CD14-positive monocyte (primary cell): ENCODE measurements around the gene PRSS23. TPM values are rescaled to one million over a fixed set of nuclear protein-coding genes. Genes with fewer than 3 reads are reported as not detected.

Source experiments
- DNase-seq, 3 donors: peaks; one replicate each; pipeline ENCODE4 v3.0.0-alpha.2; 2011 to 2022
- H2AFZ ChIP-seq: 2 replicates; pipeline ENCODE4 v1.6.0; 2012; ENCODE audit warnings: mild to moderate bottlenecking, low read depth, low read length, inconsistent platforms; ENCODE audit not compliant: insufficient read depth, poor library complexity, severe bottlenecking
- H3K27ac ChIP-seq, 2 donors: 1 replicate in 1 of 2; 2 replicates in 1 of 2; pipeline ENCODE4 v1.5.1; 2012 to 2013; ENCODE audit warnings: low read length in 2 of 2, control low read depth in 1 of 2, inconsistent platforms in 1 of 2, low read depth in 1 of 2, mild to moderate bottlenecking in 1 of 2
- H3K27me3 ChIP-seq, 2 donors: one replicate each; pipeline versions ENCODE4 v1.6.0 to v1.6.1; 2011 to 2013; ENCODE audit warnings: low read length in 2 of 2; ENCODE audit not compliant: control insufficient read depth in 2 of 2, insufficient read depth in 2 of 2
- H3K36me3 ChIP-seq, 2 donors: replicated peaks in 1 of 2; 1 replicate in 1 of 2; 2 replicates in 1 of 2; pipeline versions ENCODE4 v1.5.1 to v1.6.1; 2012 to 2013; ENCODE audit warnings: low read length in 2 of 2, control low read depth in 1 of 2, inconsistent platforms in 1 of 2, mild to moderate bottlenecking in 1 of 2; ENCODE audit not compliant: insufficient read depth in 2 of 2, control insufficient read depth in 1 of 2
- H3K4me1 ChIP-seq, 2 donors: 1 replicate in 1 of 2; 2 replicates in 1 of 2; pipeline versions ENCODE4 v1.5.1 to v1.6.1; 2012 to 2013; ENCODE audit warnings: low read length in 2 of 2, control low read depth in 1 of 2, inconsistent platforms in 1 of 2, mild to moderate bottlenecking in 1 of 2, moderate library complexity in 1 of 2; ENCODE audit not compliant: insufficient read depth in 2 of 2, control insufficient read depth in 1 of 2
- H3K4me2 ChIP-seq: replicated peaks from 2 replicates; pipeline ENCODE3; 2012; ENCODE audit warnings: low read length, moderate library complexity, mild to moderate bottlenecking; ENCODE audit not compliant: poor library complexity, severe bottlenecking; ENCODE audit errors: extremely low read depth
- H3K4me3 ChIP-seq, 3 experiments: fragments of 200-600 bp in 1 of 3; sonication (generic) in 1 of 3; replicated peaks in 1 of 3; 1 replicate in 2 of 3; 2 replicates in 1 of 3; pipeline ENCODE4 v1.5.1; 2011 to 2013; ENCODE audit warnings: low read length in 3 of 3, mild to moderate bottlenecking in 3 of 3, control low read depth in 2 of 3, low read depth in 2 of 3, inconsistent platforms in 1 of 3, moderate library complexity in 1 of 3
- H3K79me2 ChIP-seq: 2 replicates; pipeline ENCODE4 v1.6.0; 2012; ENCODE audit warnings: mild to moderate bottlenecking, control low read depth, inconsistent platforms, low read length, moderate library complexity; ENCODE audit not compliant: insufficient read depth
- H3K9ac ChIP-seq: 2 replicates; pipeline ENCODE4 v1.6.0; 2017; ENCODE audit warnings: low read length, mild to moderate bottlenecking; ENCODE audit not compliant: insufficient read depth, poor library complexity, severe bottlenecking
- H3K9me3 ChIP-seq, 2 donors: replicated peaks in 1 of 2; 1 replicate in 1 of 2; 2 replicates in 1 of 2; pipeline versions ENCODE4 v1.5.1 to v1.6.1; 2012 to 2013; ENCODE audit warnings: low read length in 2 of 2, control low read depth in 1 of 2; ENCODE audit not compliant: control insufficient read depth in 1 of 2, insufficient read depth in 1 of 2
- H4K20me1 ChIP-seq: 2 replicates; pipeline ENCODE4 v1.6.0; 2012; ENCODE audit warnings: mild to moderate bottlenecking, low read length, control low read depth, moderate library complexity; ENCODE audit not compliant: insufficient read depth
- H3K27ac Mint-ChIP-seq, 7 donors: one replicate each; pipeline ENCODE4 v1.8.0; 2020; ENCODE audit warnings: mild to moderate bottlenecking in 7 of 7, mixed read lengths in 7 of 7, moderate library complexity in 6 of 7, inconsistent platforms in 2 of 7
- H3K27me3 Mint-ChIP-seq, 3 donors: one replicate each; pipeline ENCODE4 v1.8.0; 2021 to 2022; ENCODE audit warnings: low read depth in 3 of 3, mild to moderate bottlenecking in 3 of 3, mixed read lengths in 3 of 3, moderate library complexity in 3 of 3, inconsistent platforms in 1 of 3
- H3K36me3 Mint-ChIP-seq, 2 donors: one replicate each; pipeline ENCODE4 v1.8.0; 2020; ENCODE audit warnings: mixed read lengths in 2 of 2, inconsistent platforms in 1 of 2, mild to moderate bottlenecking in 1 of 2
- H3K4me1 Mint-ChIP-seq: one replicate; pipeline ENCODE4 v1.8.0; 2020; ENCODE audit warnings: mild to moderate bottlenecking, mixed read lengths
- H3K4me3 Mint-ChIP-seq, 2 donors: one replicate each; pipeline ENCODE4 v1.8.0; 2020; ENCODE audit warnings: mild to moderate bottlenecking in 2 of 2, mixed read lengths in 2 of 2, moderate library complexity in 1 of 2
- H3K9me3 Mint-ChIP-seq, 7 donors: one replicate each; pipeline ENCODE4 v1.8.0; 2020 to 2022; ENCODE audit warnings: mixed read lengths in 7 of 7, mild to moderate bottlenecking in 6 of 7, moderate library complexity in 6 of 7, inconsistent platforms in 2 of 7
- CTCF ChIP-seq: fragments of 200-600 bp; IDR thresholded peaks from one replicate; pipeline ENCODE4 v1.8.0; 2022; ENCODE audit warnings: antibody characterized with exemption, mild to moderate bottlenecking
- WGBS: methylation state at CpG from one replicate; pipeline ENCODE4 v1.1.5; 2013; ENCODE audit warnings: missing lambda C conversion rate; ENCODE audit not compliant: insufficient coverage; 5-methylcytosine and 5-hydroxymethylcytosine counted together
- intact Hi-C, 2 donors: fragments of 100-400 bp; cut with micrococcal nuclease; formaldehyde crosslinking; loops; one replicate each; pipeline versions ENCODE4 v1.15.0 to v1.15.1; 2023
- polyA minus RNA-seq: library from RNA; depleted of rRNA, polyadenylated mRNA; stranded (reverse); fragments of >200 nt; gene quantifications from 2 replicates; pipeline ENCODE4 v1.2.3, GENCODE V29; 2012
- polyA plus RNA-seq, 3 donors: library from polyadenylated mRNA; depleted of rRNA in 1 of 3; unstranded in 2 of 3; stranded (reverse) in 1 of 3; fragments of 300-500 nt in 2 of 3; fragments of >200 nt in 1 of 3; fragmentation: Illumina TruSeq in 2 of 3; gene quantifications; 1 replicate in 2 of 3; 2 replicates in 1 of 3; pipeline ENCODE4 v1.2.3, GENCODE V29; 2012 to 2021
- total RNA-seq, 12 experiments: library from RNA in 1 of 12; stranded (reverse) in 1 of 12; fragments of 120-200 nt in 1 of 12; gene quantifications; one replicate each; pipeline ENCODE4 v1.2.4 and lab custom pipeline; 2013 to 2026; ENCODE audit warnings: mixed read lengths in 6 of 12, inconsistent platforms in 1 of 12

PRSS23 gene
- 0.21 TPM for total RNA-seq (2013)
- polyA plus RNA-seq (under 1 TPM in 2 of 3 donors, not detected in 1; 0.08 to 0.19 TPM), polyA minus RNA-seq (not detected in 2 replicates), total RNA-seq (lab: John Stamatoyannopoulos, UW) (0 to 5.0 (median 0.23) reads per million in 11 experiments)

GRCh38 chr11:86800076-86800959 lies at the start of gene PRSS23:
PRSS23 (plus strand) TSS chr11:86800542; CDS start chr11:86807644, 7,102 bp downstream.
- no peak within 1 kb of the TSS for H3K9ac ChIP-seq
- no peaks in the 10 kb centered on the region for H3K79me2 ChIP-seq
- peaks cover 0 to 9% (median 3%) of the 10 kb centered on the region in 7 donors for H3K9me3 Mint-ChIP-seq
- H3K4me2 ChIP-seq = peak within 1 kb of the TSS; percentile 61
- intact Hi-C loops = loop anchor here in 1 of 2 donors (10.0 kb wide), 1 partner anchor 126 kb away; the partner anchor contains the start of gene ME3
- H3K36me3 Mint-ChIP-seq = no peaks in the 10 kb centered on the region
- no peak within 1 kb of the TSS for H3K27ac ChIP-seq
- H3K36me3 ChIP-seq = no peaks in the 10 kb centered on the region
- no peak for TF ChIP-seq CTCF
- H2AFZ ChIP-seq = peak within 1 kb of the TSS; percentile 46
- H3K27me3 Mint-ChIP-seq = peaks cover 38 to 54% (median 50%) of the 10 kb centered on the region in 3 donors
- H3K27me3 ChIP-seq = peaks cover 40 to 49% of the 10 kb centered on the region in 2 donors
- DNase-seq = no peak
- peaks cover 10% of the 10 kb centered on the region for H3K4me1 Mint-ChIP-seq
- peaks cover 0 to 13% of the 10 kb centered on the region in 2 donors for H3K9me3 ChIP-seq
- H4K20me1 ChIP-seq = no peaks in the 10 kb centered on the region
- WGBS = under 1% methylated on average over 83 of the region's 97 CpGs
- peak within 1 kb of the TSS in 1 of 3 experiments; percentile 53 for H3K4me3 ChIP-seq
- peak within 1 kb of the TSS; percentile 61 to 86 for H3K4me3 Mint-ChIP-seq
- H3K4me1 ChIP-seq = peaks cover 3 to 7% of the 10 kb centered on the region in 2 donors
- H3K27ac Mint-ChIP-seq = peak within 1 kb of the TSS in 1 of 7 donors; percentile 28

- no peaks in the 10 kb centered on the region for H3K79me2 ChIP-seq
- H3K36me3 Mint-ChIP-seq = no peaks in the 10 kb centered on the region
- H3K27ac Mint-ChIP-seq = no peak overlapping the region
- no peaks in the 10 kb centered on the region for H4K20me1 ChIP-seq
- no peak for TF ChIP-seq CTCF
- no peaks in the 10 kb centered on the region for H3K4me1 Mint-ChIP-seq
- H3K36me3 ChIP-seq = no peaks in the 10 kb centered on the region
- no peak for DNase-seq
- H3K4me3 Mint-ChIP-seq = no peak overlapping the region
- H2AFZ ChIP-seq = no peak overlapping the region
- 87% methylated on average over 2 of the region's 3 CpGs for WGBS
- H3K4me3 ChIP-seq = no peak overlapping the region
- H3K4me1 ChIP-seq = no peaks in the 10 kb centered on the region
- H3K27me3 ChIP-seq = no peaks in the 10 kb centered on the region
- no peak overlapping the region for H3K27ac ChIP-seq
- peaks cover 0 to 3% (median 0%) of the 10 kb centered on the region in 3 donors for H3K27me3 Mint-ChIP-seq
- intact Hi-C loops = no loop called here
- H3K9me3 Mint-ChIP-seq = peaks cover 0 to 3% (median 0%) of the 10 kb centered on the region in 7 donors
- no peak overlapping the region for H3K9ac ChIP-seq
- H3K9me3 ChIP-seq = no peaks in the 10 kb centered on the region
- no peak overlapping the region for H3K4me2 ChIP-seq
Observed at GRCh38 chr11:86753459-86753858, 46.9 kb upstream of the PRSS23 start.
